GM23248 (cell line): ENCODE results near the gene COQ6. TPM values are rescaled to one million over a fixed set of nuclear protein-coding genes. Genes with fewer than 3 reads are reported as not detected.
"Not testable (repeated sequence)": the region's sequence is repeated elsewhere in the genome, so short reads cannot be mapped to it uniquely, and the experiment has no call there.

Source experiments
- DNase-seq: peaks from one replicate; pipeline ENCODE4 v3.0.0-alpha.2; 2015
- H2AFZ ChIP-seq: fragments of 200-600 bp; sonication (generic); 2 replicates; pipeline ENCODE4 v1.6.1; 2016; ENCODE audit warnings: antibody characterized with exemption
- H3F3A ChIP-seq: fragments of 200-600 bp; sonication (generic); 2 replicates; pipeline ENCODE4 v1.6.1; 2016; ENCODE audit warnings: mild to moderate bottlenecking, antibody characterized with exemption, mixed run types; ENCODE audit not compliant: insufficient read depth
- H3K27ac ChIP-seq: fragments of 200-600 bp; sonication (generic); 2 replicates; pipeline ENCODE4 v1.5.1; 2016; ENCODE audit warnings: mild to moderate bottlenecking
- H3K27me3 ChIP-seq: fragments of 200-600 bp; sonication (generic); replicated peaks from 2 replicates; pipeline ENCODE4 v1.6.1; 2016; ENCODE audit warnings: mild to moderate bottlenecking; ENCODE audit not compliant: insufficient read depth
- H3K36me3 ChIP-seq: fragments of 200-600 bp; sonication (generic); 2 replicates; pipeline ENCODE4 v1.6.1; 2016; ENCODE audit warnings: low read depth, mild to moderate bottlenecking
- H3K4me1 ChIP-seq: fragments of 200-600 bp; sonication (generic); 2 replicates; pipeline ENCODE4 v1.6.1; 2016; ENCODE audit warnings: mild to moderate bottlenecking; ENCODE audit not compliant: insufficient read depth
- H3K4me2 ChIP-seq: fragments of 200-600 bp; sonication (generic); one replicate; pipeline ENCODE4 v1.6.1; 2016; ENCODE audit warnings: mild to moderate bottlenecking; ENCODE audit not compliant: unreplicated experiment
- H3K4me3 ChIP-seq: fragments of 200-600 bp; sonication (generic); 2 replicates; pipeline ENCODE4 v1.5.1; 2016; ENCODE audit warnings: mild to moderate bottlenecking
- H3K79me2 ChIP-seq: fragments of 200-600 bp; sonication (generic); 2 replicates; pipeline ENCODE4 v1.6.1; 2016; ENCODE audit warnings: mild to moderate bottlenecking; ENCODE audit not compliant: insufficient read depth
- H3K9ac ChIP-seq: fragments of 200-600 bp; sonication (generic); 2 replicates; pipeline ENCODE4 v1.6.1; 2016; ENCODE audit warnings: mild to moderate bottlenecking
- H3K9me2 ChIP-seq: fragments of 200-600 bp; sonication (generic); 2 replicates; pipeline ENCODE4 v1.6.1; 2016; ENCODE audit warnings: mixed run types, mild to moderate bottlenecking, moderate library complexity; ENCODE audit not compliant: insufficient read depth
- H3K9me3 ChIP-seq: fragments of 200-600 bp; sonication (generic); one replicate; pipeline ENCODE4 v1.6.1; 2017; ENCODE audit warnings: low read depth
- H4K20me1 ChIP-seq: fragments of 200-600 bp; sonication (generic); 2 replicates; pipeline ENCODE4 v1.6.0; 2016; ENCODE audit not compliant: insufficient read depth
- EZH2 ChIP-seq: fragments of 200-600 bp; sonication (generic); IDR thresholded peaks from 2 replicates; pipeline ENCODE4 v1.6.1; 2018; ENCODE audit warnings: antibody characterized with exemption, mild to moderate bottlenecking; ENCODE audit not compliant: insufficient read depth, poor library complexity, severe bottlenecking
- EZH2phosphoT487 ChIP-seq: fragments of 200-600 bp; sonication (generic); IDR thresholded peaks from 2 replicates; pipeline ENCODE4 v1.6.1; 2018; ENCODE audit warnings: antibody characterized with exemption, moderate library complexity, mild to moderate bottlenecking, low read depth; ENCODE audit not compliant: insufficient read depth
- WGBS, 2 experiments: methylation state at CpG; one replicate each; pipeline ENCODE4 v1.1.6; 2015 to 2017; ENCODE audit warnings: low lambda C conversion rate in 2 of 2, low coverage in 1 of 2; ENCODE audit errors: missing lambda C conversion rate in 2 of 2; 5-methylcytosine and 5-hydroxymethylcytosine counted together
- in situ Hi-C: fragments of 300-500 bp; cut with MboI; formaldehyde crosslinking; loops from 2 replicates; pipeline ENCODE4 v1.15.0; 2020
- polyA plus RNA-seq: library from polyadenylated mRNA; unstranded; fragments of >200 nt; fragmentation: Nextera tagmentation; extraction: Ambion mirVana; gene quantifications from 2 replicates; pipeline ENCODE4 v1.2.1, GENCODE V29; 2016
- total RNA-seq: library from RNA; depleted of rRNA; stranded (reverse); fragments of >200 nt; shearing (Covaris generic); gene quantifications from 2 replicates; pipeline ENCODE4 v1.2.3, GENCODE V29; 2014

Gene COQ6
- total and polyA plus RNA-seq, 2 experiments from 2014 or later = 29.4 to 48.0 TPM

DNA sequence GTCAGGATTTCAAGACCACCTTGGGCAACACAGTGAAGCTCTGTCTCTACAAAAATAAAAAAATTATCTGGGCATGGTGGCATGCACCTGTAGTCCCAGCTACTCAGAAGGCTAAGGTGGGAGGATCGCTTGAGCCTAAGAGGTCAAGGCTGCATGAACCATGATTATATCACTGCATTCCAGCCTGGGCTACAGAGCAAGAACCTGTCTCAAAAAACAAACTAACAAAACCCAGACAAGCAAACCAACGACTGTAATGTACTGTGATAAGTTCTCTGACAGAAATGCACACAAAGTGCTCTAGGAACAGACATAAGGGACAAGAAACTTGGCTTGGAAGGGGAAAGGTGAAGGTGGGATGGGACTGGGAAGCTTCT is 46.6 kb downstream of the COQ6 start:
- Histone ChIP-seq H3K4me2 (no peak overlapping the region), H3K9ac (no peak overlapping the region), H3K79me2 (no peaks in the 10 kb centered on the region), H3K4me1 (no peaks in the 10 kb centered on the region), H3F3A (no peaks in the 10 kb centered on the region), H3K4me3 (no peak overlapping the region), H3K9me2 (no peaks in the 10 kb centered on the region), H3K36me3 (peaks cover 5% of the 10 kb centered on the region; the same call in 1 of the 2 replicates), H3K9me3 (no peaks in the 10 kb centered on the region), H3K27ac (no peak overlapping the region), H4K20me1 (no peaks in the 10 kb centered on the region), H2AFZ (no peak overlapping the region), H3K27me3 (no peaks in the 10 kb centered on the region)
- 85 to 93% methylated on average over 2 of the region's 2 CpGs for WGBS, 2 experiments
- in situ Hi-C loops = no loop called here
- no peak for DNase-seq
- TF ChIP-seq EZH2 (no peak), EZH2phosphoT487 (no peak)

DNA sequence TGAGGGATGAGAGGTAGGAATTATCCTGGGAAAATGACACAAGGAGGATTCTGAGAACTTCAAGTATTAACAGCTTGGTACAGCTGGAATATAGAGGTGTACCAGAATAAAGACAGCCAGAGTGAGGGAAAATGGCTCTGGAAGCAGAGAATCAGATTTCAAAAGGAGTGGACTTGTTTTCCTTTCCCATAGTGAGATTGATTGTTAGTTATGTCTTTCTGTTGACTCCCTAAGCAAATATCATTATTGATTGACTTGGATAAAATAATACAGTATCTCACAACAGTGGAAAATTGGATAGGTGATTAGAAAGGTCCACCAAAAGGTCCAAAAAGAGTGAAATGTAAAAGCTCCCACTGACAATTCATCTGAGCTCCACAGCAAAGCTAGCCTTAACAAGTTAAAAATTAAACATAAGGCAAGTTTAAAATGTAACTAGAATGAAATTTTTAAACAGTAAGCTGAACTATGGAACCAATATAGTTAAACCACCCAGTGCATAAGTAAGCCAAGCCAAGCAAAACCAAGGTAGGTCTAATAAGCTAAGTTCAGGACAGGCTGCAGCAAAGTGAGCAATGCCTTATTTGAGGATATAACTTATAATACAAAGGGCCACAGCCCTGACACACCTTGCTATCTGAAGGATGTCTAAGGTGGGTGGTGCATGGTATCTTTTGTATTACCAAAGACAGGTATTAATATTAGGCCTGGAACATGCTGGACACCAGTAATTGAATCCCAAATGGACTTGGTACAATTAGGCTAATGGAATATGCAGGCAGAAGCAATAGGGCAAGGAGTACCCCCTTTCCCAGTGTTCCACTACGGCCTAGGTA is 47.2 kb downstream of the COQ6 start:
- in situ Hi-C loops = no loop called here
- no peaks in the 10 kb centered on the region for H3K4me1 ChIP-seq
- no peaks in the 10 kb centered on the region for H3K79me2 ChIP-seq
- TF ChIP-seq EZH2 (no peak), EZH2phosphoT487 (no peak)
- no peak overlapping the region for H2AFZ ChIP-seq
- no peaks in the 10 kb centered on the region for H4K20me1 ChIP-seq
- no peaks in the 10 kb centered on the region for H3K9me3 ChIP-seq
- no peak overlapping the region for H3K9ac ChIP-seq
- no peaks in the 10 kb centered on the region for H3K9me2 ChIP-seq
- WGBS, 2 experiments = 94 to 95% methylated on average over 1 of the region's 1 CpG
- H3K27ac ChIP-seq = no peak overlapping the region
- H3F3A ChIP-seq = no peaks in the 10 kb centered on the region
- no peak for DNase-seq
- no peak overlapping the region for H3K4me3 ChIP-seq
- no peak overlapping the region for H3K4me2 ChIP-seq
- peaks cover 5% of the 10 kb centered on the region; the same call in 1 of the 2 replicates for H3K36me3 ChIP-seq
- no peaks in the 10 kb centered on the region for H3K27me3 ChIP-seq

DNA sequence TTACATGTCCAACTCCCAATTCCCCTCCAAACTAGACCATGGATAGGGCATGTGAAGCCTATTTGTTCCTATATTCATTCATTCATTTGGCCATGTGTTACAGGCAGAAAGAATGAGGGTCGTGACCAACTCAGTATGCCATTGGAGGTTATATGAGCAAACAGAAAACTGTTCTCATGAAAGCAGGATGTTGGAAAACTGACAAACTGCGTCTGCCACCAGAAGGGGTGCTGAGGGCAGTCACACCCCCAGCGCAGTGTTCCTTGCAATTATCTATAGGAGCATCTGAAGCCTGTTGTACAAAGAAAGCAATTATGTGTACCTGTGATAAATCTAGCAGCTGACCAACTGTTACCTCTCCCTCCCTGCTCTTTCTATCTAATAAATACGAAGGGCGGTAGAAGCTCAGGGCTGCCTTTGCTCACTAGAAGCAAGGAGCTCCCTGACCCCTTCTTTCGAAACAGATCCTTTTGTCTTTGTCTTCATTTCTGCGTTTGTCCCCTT is 47.9 kb downstream of the COQ6 start:
- TF ChIP-seq EZH2 = no peak
- TF ChIP-seq EZH2phosphoT487 = no peak
- Histone ChIP-seq H3K27me3 (no peaks in the 10 kb centered on the region), H3K4me3 (no peak overlapping the region), H3K9me2 (no peaks in the 10 kb centered on the region), H2AFZ (no peak overlapping the region), H3K79me2 (no peaks in the 10 kb centered on the region), H3K4me2 (no peak overlapping the region), H3K27ac (no peak overlapping the region), H3K9ac (no peak overlapping the region), H3K36me3 (peaks cover 5% of the 10 kb centered on the region; the same call in 1 of the 2 replicates), H3F3A (no peaks in the 10 kb centered on the region), H3K4me1 (no peaks in the 10 kb centered on the region), H3K9me3 (no peaks in the 10 kb centered on the region), H4K20me1 (no peaks in the 10 kb centered on the region)
- 92 to 95% methylated on average over 7 of the region's 7 CpGs for WGBS, 2 experiments
- in situ Hi-C loops = no loop called here
- no peak for DNase-seq

DNA sequence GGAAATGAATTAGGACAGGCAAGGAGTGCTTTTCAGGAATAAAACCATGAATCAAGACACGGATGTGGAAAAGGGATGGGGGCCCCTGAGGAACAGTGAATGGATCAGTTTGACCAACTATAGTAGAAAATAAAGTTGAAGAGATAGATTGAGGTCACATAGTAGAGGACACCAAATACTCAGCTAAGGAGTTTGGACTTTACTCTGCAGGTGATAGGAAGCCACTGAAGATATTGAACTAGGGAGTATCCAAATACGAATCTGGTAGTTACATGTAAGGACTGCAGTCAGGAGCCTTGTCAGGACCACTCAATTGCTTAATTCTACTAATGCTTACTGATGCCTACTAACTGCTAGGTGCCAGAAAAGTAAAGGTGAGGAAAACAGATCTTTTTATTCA is 48.6 kb downstream of the COQ6 start:
- Histone ChIP-seq H3K27ac (no peak overlapping the region), H3K9ac (no peak overlapping the region), H3K9me3 (no peaks in the 10 kb centered on the region), H2AFZ (no peak overlapping the region), H3K27me3 (no peaks in the 10 kb centered on the region), H4K20me1 (no peaks in the 10 kb centered on the region), H3K79me2 (no peaks in the 10 kb centered on the region), H3K9me2 (no peaks in the 10 kb centered on the region), H3F3A (no peaks in the 10 kb centered on the region), H3K4me2 (no peak overlapping the region), H3K4me1 (no peaks in the 10 kb centered on the region), H3K4me3 (no peak overlapping the region), H3K36me3 (peaks cover 5% of the 10 kb centered on the region; the same call in 1 of the 2 replicates)
- DNase-seq = no peak
- WGBS, 2 experiments = 71 to 91% methylated on average over 2 of the region's 2 CpGs
- TF ChIP-seq EZH2 (no peak), EZH2phosphoT487 (no peak)
- in situ Hi-C loops = no loop called here

DNA sequence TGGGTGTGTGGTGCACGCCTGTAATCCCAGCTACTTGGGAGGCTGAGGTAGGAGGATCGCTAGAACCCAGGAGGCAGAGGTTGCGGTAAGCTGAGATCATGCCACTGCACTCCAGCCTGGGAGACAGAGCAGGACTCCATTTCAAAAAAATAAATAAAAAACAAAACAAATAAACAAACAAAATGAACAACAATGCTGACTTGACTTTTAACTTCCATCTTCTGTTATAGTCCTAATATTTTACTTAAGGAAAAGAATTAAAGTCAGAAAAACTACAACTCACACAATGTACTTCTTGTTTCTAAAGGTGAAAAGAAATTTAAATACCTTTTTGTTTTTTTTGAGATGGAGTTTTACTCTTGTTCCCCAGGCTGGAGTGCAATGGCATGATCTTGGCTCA is 55.6 kb downstream of the COQ6 start:
- H3K27me3 ChIP-seq, H3K4me2 ChIP-seq, H3F3A ChIP-seq, H3K9me3 ChIP-seq, DNase-seq, H3K4me1 ChIP-seq, in situ Hi-C loops, H3K9ac ChIP-seq, H4K20me1 ChIP-seq, H3K79me2 ChIP-seq, H3K9me2 ChIP-seq, H3K27ac ChIP-seq, H3K4me3 ChIP-seq, H2AFZ ChIP-seq, H3K36me3 ChIP-seq: not testable (repeated sequence)
- WGBS, 2 experiments = 98 to 100% methylated on average over 3 of the region's 3 CpGs
